IMR-90 (cell line): ENCODE measurements around the gene SPAG5. TPM values are rescaled to one million over a fixed set of nuclear protein-coding genes. Genes with fewer than 3 reads are reported as not detected.

ENCODE experiments used
- ATAC-seq: fragments of 200-7000 bp; cut with Tn5 transposase; 2 replicates; pipeline ENCODE4 v1.9.1; 2020; ENCODE audit warnings: low read depth, mild to moderate bottlenecking, moderate library complexity
- BruUV-seq: library from RNA; stranded (reverse); fragments of 400-500 nt; replicated peaks from 2 replicates; lab custom pipeline; 2021; lab: Mats Ljungman, UMichigan
- CTCF ChIA-PET: fragments of 300-600 bp; formaldehyde crosslinking; extraction: SDS; loops from one replicate; lab custom pipeline; 2021; ENCODE audit warnings: antibody characterized with exemption; lab: Yijun Ruan, JAX
- POLR2A ChIA-PET: fragments of 300-600 bp; sonication (Branson Sonifier 250); formaldehyde crosslinking; loops from one replicate; lab custom pipeline; 2022; ENCODE audit warnings: antibody characterized with exemption; ENCODE audit not compliant: unreplicated experiment; lab: Charles Lee
- DNase-seq: peaks from one replicate; pipeline ENCODE4 v3.0.0; 2013
- H2AFZ ChIP-seq: replicated peaks from 2 replicates; pipeline ENCODE3; 2013; ENCODE audit warnings: low read length, mild to moderate bottlenecking; ENCODE audit not compliant: poor library complexity
- H2AK5ac ChIP-seq: 2 replicates; pipeline ENCODE4 v1.6.1; 2013; ENCODE audit warnings: low read depth, low read length, inconsistent platforms
- H2AK9ac ChIP-seq: replicated peaks from 2 replicates; pipeline ENCODE3; 2013; ENCODE audit warnings: mild to moderate bottlenecking, low read depth, low read length, moderate library complexity; ENCODE audit not compliant: poor library complexity
- H2BK120ac ChIP-seq: 2 replicates; pipeline ENCODE4 v1.6.1; 2013; ENCODE audit warnings: low read depth, low read length, inconsistent platforms
- H2BK15ac ChIP-seq: 3 replicates; pipeline ENCODE4 v1.6.1; 2013; ENCODE audit warnings: low read depth, low read length, inconsistent platforms
- H2BK20ac ChIP-seq: 2 replicates; pipeline ENCODE4 v1.6.1; 2013; ENCODE audit warnings: low read depth, mild to moderate bottlenecking, inconsistent platforms, low read length, moderate library complexity
- H2BK5ac ChIP-seq: 2 replicates; pipeline ENCODE4 v1.6.1; 2013; ENCODE audit warnings: mild to moderate bottlenecking, low read depth, low read length, inconsistent platforms; ENCODE audit not compliant: poor library complexity, severe bottlenecking
- H3K14ac ChIP-seq: replicated peaks from 2 replicates; pipeline ENCODE4 v1.6.1; 2013; ENCODE audit warnings: low read depth, low read length, inconsistent platforms
- H3K18ac ChIP-seq: 2 replicates; pipeline ENCODE4 v1.6.1; 2013; ENCODE audit warnings: low read depth, low read length, control low read depth
- H3K23ac ChIP-seq: 2 replicates; pipeline ENCODE4 v1.6.1; 2013; ENCODE audit warnings: low read depth, low read length, inconsistent platforms
- H3K27ac ChIP-seq: 2 replicates; pipeline ENCODE4 v1.5.1; 2013; ENCODE audit warnings: mild to moderate bottlenecking, control low read depth, low read length; ENCODE audit not compliant: insufficient read depth
- H3K27me3 ChIP-seq: 2 replicates; pipeline ENCODE4 v1.6.1; 2013; ENCODE audit warnings: low read length; ENCODE audit not compliant: control insufficient read depth, insufficient read depth
- H3K36me3 ChIP-seq: 2 replicates; pipeline ENCODE4 v1.6.1; 2013; ENCODE audit warnings: low read length, mixed read lengths; ENCODE audit not compliant: control insufficient read depth, insufficient read depth
- H3K4ac ChIP-seq: 2 replicates; pipeline ENCODE4 v1.6.1; 2013; ENCODE audit warnings: low read depth, low read length, inconsistent platforms
- H3K4me1 ChIP-seq: 2 replicates; pipeline ENCODE4 v1.6.1; 2013; ENCODE audit warnings: low read length, mixed read lengths; ENCODE audit not compliant: control insufficient read depth, insufficient read depth
- H3K4me2 ChIP-seq: 2 replicates; pipeline ENCODE4 v1.6.1; 2013; ENCODE audit warnings: low read depth, mild to moderate bottlenecking, control low read depth, low read length, moderate library complexity
- H3K4me3 ChIP-seq: 2 replicates; pipeline ENCODE4 v1.5.1; 2013; ENCODE audit warnings: low read depth, mild to moderate bottlenecking, control low read depth, low read length, moderate library complexity; ENCODE audit not compliant: insufficient read depth
- H3K56ac ChIP-seq: 2 replicates; pipeline ENCODE4 v1.6.1; 2013; ENCODE audit warnings: low read length, inconsistent platforms; ENCODE audit not compliant: insufficient read depth; ENCODE audit errors: extremely low read depth
- H3K79me1 ChIP-seq, 2 experiments: 2 replicates each; pipeline ENCODE4 v1.6.1; 2013; ENCODE audit warnings: low read length in 2 of 2, inconsistent platforms in 1 of 2, low read depth in 1 of 2
- H3K9ac ChIP-seq: 2 replicates; pipeline ENCODE4 v1.6.1; 2013; ENCODE audit warnings: low read depth, low read length, control low read depth
- H3K9me1 ChIP-seq: 2 replicates; pipeline ENCODE4 v1.6.1; 2013; ENCODE audit warnings: low read length, inconsistent platforms; ENCODE audit not compliant: insufficient read depth
- H3K9me3 ChIP-seq: 2 replicates; pipeline ENCODE4 v1.6.1; 2013; ENCODE audit warnings: low read length; ENCODE audit not compliant: control insufficient read depth, insufficient read depth
- H4K20me1 ChIP-seq: 2 replicates; pipeline ENCODE4 v1.6.1; 2013; ENCODE audit warnings: low read length, inconsistent platforms; ENCODE audit not compliant: insufficient read depth
- H4K5ac ChIP-seq: 2 replicates; pipeline ENCODE4 v1.6.1; 2013; ENCODE audit warnings: mild to moderate bottlenecking, low read depth, low read length, control low read depth
- H4K8ac ChIP-seq, 2 experiments: 2 replicates each; pipeline ENCODE4 v1.6.1; 2013; ENCODE audit warnings: low read depth in 2 of 2, low read length in 2 of 2, control low read depth in 1 of 2, inconsistent platforms in 1 of 2
- H4K91ac ChIP-seq: 2 replicates; pipeline ENCODE4 v1.6.1; 2013; ENCODE audit warnings: low read depth, low read length, inconsistent platforms; ENCODE audit not compliant: insufficient read depth
- CHD1 ChIP-seq: IDR thresholded peaks from 2 replicates; pipeline ENCODE4 v1.6.1; 2012; ENCODE audit warnings: low read depth, low read length, improper control_type of control experiment
- FOS ChIP-seq: fragments of 150-350 bp; IDR thresholded peaks from 2 replicates; pipeline ENCODE4 v1.6.1; 2016; ENCODE audit warnings: low read depth, low read length
- MXI1 ChIP-seq: IDR thresholded peaks from 2 replicates; pipeline ENCODE4 v1.6.1; 2012; ENCODE audit warnings: low read depth, mild to moderate bottlenecking, low read length, moderate library complexity, borderline replicate concordance
- NFE2L2 ChIP-seq: fragments of 150-350 bp; IDR thresholded peaks from 2 replicates; pipeline ENCODE4 v1.6.1; 2016; ENCODE audit warnings: low read depth, mild to moderate bottlenecking, low read length
- POLR2A ChIP-seq: IDR thresholded peaks from 2 replicates; pipeline ENCODE4 v1.6.1; 2012; ENCODE audit warnings: mild to moderate bottlenecking, low read depth, low read length
- WGBS, 2 experiments: methylation state at CpG; one replicate each; pipeline versions ENCODE4 v1.1.5 to v1.1.7; 2013; ENCODE audit warnings: missing lambda C conversion rate in 2 of 2; ENCODE audit not compliant: insufficient read length in 1 of 2; ENCODE audit errors: extremely low coverage in 2 of 2; 5-methylcytosine and 5-hydroxymethylcytosine counted together
- dilution Hi-C: fragments of 300-500 bp; cut with HindIII; formaldehyde crosslinking; loops from one replicate; pipeline ENCODE4 v1.14.3; 2018; ENCODE audit warnings: low sequenced_read_pairs; ENCODE audit not compliant: unreplicated experiment
- in situ Hi-C: fragments of 300-500 bp; cut with MboI; formaldehyde crosslinking; loops from 3 replicates; pipeline ENCODE4 v1.14.3; 2019; ENCODE audit warnings: low sequenced_read_pairs, inconsistent platforms, mixed read lengths
- intact Hi-C: fragments of 100-400 bp; cut with micrococcal nuclease; formaldehyde crosslinking; loops from 2 replicates; pipeline ENCODE4 v1.10.0; 2022
- polyA plus RNA-seq, 3 experiments: library from polyadenylated mRNA; depleted of rRNA; stranded (reverse); fragments of >200 nt; gene quantifications; 2 replicates each; pipeline ENCODE4 v1.2.3, GENCODE V29; 2012; ENCODE audit warnings: low replicate concordance in 1 of 3
- total RNA-seq: library from RNA; depleted of rRNA; stranded (reverse); fragments of >200 nt; gene quantifications from 2 replicates; pipeline ENCODE4 v1.2.3, GENCODE V29; 2012
- TF ChIP-seq, protein P1 (sequence below): fragments of 150-350 bp; IDR thresholded peaks from 2 replicates; pipeline ENCODE4 v1.6.1; 2017; ENCODE audit warnings: mild to moderate bottlenecking, antibody characterized with exemption, low read length, low read depth

SPAG5 gene
- total and polyA plus RNA-seq, 2 of the 4 experiments (the other 2 are of a cell fraction), result 40.3 to 60.8 TPM

DNA sequence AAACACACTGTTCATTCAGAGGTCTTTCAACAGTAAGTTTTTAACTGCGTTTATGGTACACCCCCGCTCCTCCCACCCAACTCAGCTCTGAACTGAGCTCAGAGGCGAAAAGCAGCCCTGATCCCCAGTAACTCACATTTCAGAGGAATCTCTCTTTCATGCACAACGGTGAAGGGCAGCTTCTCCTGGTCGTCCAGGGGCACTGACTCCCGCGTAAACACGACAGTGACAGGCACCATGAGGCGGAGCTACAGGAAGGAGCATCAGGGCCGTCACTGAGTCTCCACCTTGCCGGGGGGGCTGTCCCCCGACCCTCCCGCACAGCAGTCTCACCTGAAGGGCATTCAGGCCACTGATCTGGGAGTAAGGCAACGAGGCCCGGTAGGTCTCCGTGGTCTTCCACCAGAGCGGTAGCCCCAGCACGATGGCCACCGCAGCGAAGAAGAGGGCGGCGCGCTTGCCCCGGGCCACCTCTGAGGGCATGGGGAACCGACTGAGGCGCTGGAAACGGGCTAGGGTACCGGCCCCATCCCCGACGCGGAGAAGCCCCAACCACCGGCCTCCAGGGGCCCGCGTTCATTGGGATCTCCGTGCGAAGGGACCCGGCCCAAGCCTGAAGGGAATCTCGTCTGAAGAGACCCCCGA is 28.0 kb downstream of the SPAG5 start:
- no peak overlapping the region for H2BK120ac ChIP-seq
- in situ Hi-C loops (no loop called here), intact Hi-C loops (no loop called here), dilution Hi-C loops (no loop called here)
- peaks cover 5% of the 10 kb centered on the region; the same call in 1 of the 2 replicates for H4K20me1 ChIP-seq
- WGBS, 2 experiments, result 0% methylated on average over 23 of the region's 39 CpGs; no CpG with 5 or more reads in 1 of the 2 experiments
- H2AFZ ChIP-seq, result peak overlapping the region; percentile 96
- no peak overlapping the region for H2BK20ac ChIP-seq
- H3K27ac ChIP-seq, result peak overlapping the region; percentile 61
- H3K9me3 ChIP-seq, result no peaks in the 10 kb centered on the region
- H3K56ac ChIP-seq, result peak overlapping the region; percentile 46; the same call in 1 of the 2 replicates
- H3K79me1 ChIP-seq, result peaks cover 20 to 37% of the 10 kb centered on the region in 2 experiments
- H3K4ac ChIP-seq, result peak overlapping the region; percentile 59
- no peaks in the 10 kb centered on the region for H3K27me3 ChIP-seq
- peak overlapping the region; percentile 85 for H3K4me3 ChIP-seq
- H3K9me1 ChIP-seq, result peaks cover 10% of the 10 kb centered on the region; the same call in 1 of the 2 replicates
- H3K4me1 ChIP-seq, result peaks cover 3% of the 10 kb centered on the region; the same call in 1 of the 2 replicates
- H4K5ac ChIP-seq, result peak overlapping the region; percentile 44; the same call in 1 of the 2 replicates
- TF ChIP-seq, protein P1, sequence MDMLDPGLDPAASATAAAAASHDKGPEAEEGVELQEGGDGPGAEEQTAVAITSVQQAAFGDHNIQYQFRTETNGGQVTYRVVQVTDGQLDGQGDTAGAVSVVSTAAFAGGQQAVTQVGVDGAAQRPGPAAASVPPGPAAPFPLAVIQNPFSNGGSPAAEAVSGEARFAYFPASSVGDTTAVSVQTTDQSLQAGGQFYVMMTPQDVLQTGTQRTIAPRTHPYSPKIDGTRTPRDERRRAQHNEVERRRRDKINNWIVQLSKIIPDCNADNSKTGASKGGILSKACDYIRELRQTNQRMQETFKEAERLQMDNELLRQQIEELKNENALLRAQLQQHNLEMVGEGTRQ, result no peak
- TF ChIP-seq POLR2A (no peak), CHD1 (0 out of 2 replicates have a peak, but pooled peaks have one; percentile 1), NFE2L2 (no peak), MXI1 (peak; percentile 58; the same call in 1 of the 2 replicates), FOS (no peak)
- H3K4me2 ChIP-seq, result peak overlapping the region; percentile 100
- DNase-seq, result no peak
- H3K9ac ChIP-seq, result peak overlapping the region; percentile 80
- CTCF ChIA-PET, result interaction anchor here (0.8 to 1.7 kb wide), 3 partner anchors 20 to 24 kb away, joined by 3 to 8 read pairs (median 6); no protein-coding TSS in a partner anchor
- H3K14ac ChIP-seq, result peak overlapping the region; percentile 78
- H3K23ac ChIP-seq, result peak overlapping the region; percentile 88
- H2BK15ac ChIP-seq, result no peak overlapping the region
- H2AK9ac ChIP-seq, result peak overlapping the region; percentile 93
- no peak overlapping the region for H3K18ac ChIP-seq
- H4K8ac ChIP-seq, result peak overlapping the region in 1 of 2 experiments; percentile 50; a peak in 1 of 4 replicates
- peaks cover 16% of the 10 kb centered on the region for H3K36me3 ChIP-seq
- POLR2A ChIA-PET, result no interaction called here
- peak overlapping the region; percentile 35 for H2BK5ac ChIP-seq
- peak overlapping the region; percentile 79 for H2AK5ac ChIP-seq
- H4K91ac ChIP-seq, result no peak overlapping the region
- no TSS peak for BruUV-seq
- ATAC-seq, result peak; percentile 36
